Smooth muscle cell (in vitro differentiated cells): ENCODE measurements around the gene COMMD9. TPM values are rescaled to one million over a fixed set of nuclear protein-coding genes. Genes with fewer than 3 reads are reported as not detected.

Experiments
- DNase-seq: peaks from one replicate; lab custom pipeline; 2025; ENCODE audit not compliant: unreplicated experiment; lab: John Stamatoyannopoulos, UW
- H2AFZ ChIP-seq: fragments of 200-600 bp; sonication (generic); 2 replicates; pipeline ENCODE4 v1.6.0; 2016; ENCODE audit warnings: antibody characterized with exemption, low read depth, mild to moderate bottlenecking
- H3F3A ChIP-seq: fragments of 200-600 bp; sonication (generic); 2 replicates; pipeline ENCODE4 v1.6.0; 2017; ENCODE audit warnings: antibody characterized with exemption, low read depth
- H3K27ac ChIP-seq: fragments of 200-600 bp; sonication (generic); 2 replicates; pipeline ENCODE4 v1.5.1; 2016; ENCODE audit warnings: low read depth, mild to moderate bottlenecking
- H3K27me3 ChIP-seq: fragments of 200-600 bp; sonication (generic); 2 replicates; pipeline ENCODE4 v1.6.1; 2016; ENCODE audit warnings: low read depth, mild to moderate bottlenecking
- H3K36me3 ChIP-seq: fragments of 200-600 bp; sonication (generic); 2 replicates; pipeline ENCODE4 v1.5.1; 2016; ENCODE audit warnings: low read depth
- H3K4me1 ChIP-seq: fragments of 200-600 bp; sonication (generic); 2 replicates; pipeline ENCODE4 v1.5.1; 2016; ENCODE audit warnings: low read depth
- H3K4me2 ChIP-seq: fragments of 200-600 bp; sonication (generic); 2 replicates; pipeline ENCODE4 v1.6.0; 2016; ENCODE audit warnings: mild to moderate bottlenecking
- H3K4me3 ChIP-seq: fragments of 200-600 bp; sonication (generic); 2 replicates; pipeline ENCODE4 v1.5.1; 2016; ENCODE audit warnings: mild to moderate bottlenecking
- H3K79me2 ChIP-seq: fragments of 200-600 bp; sonication (generic); 2 replicates; pipeline ENCODE4 v1.6.0; 2016; ENCODE audit warnings: low read depth, mild to moderate bottlenecking
- H3K9ac ChIP-seq: fragments of 200-600 bp; sonication (generic); 2 replicates; pipeline ENCODE4 v1.6.0; 2016; ENCODE audit warnings: low read depth
- H3K9me3 ChIP-seq: fragments of 200-600 bp; sonication (generic); replicated peaks from 2 replicates; pipeline ENCODE4 v1.5.1; 2016; ENCODE audit warnings: low read depth
- H4K20me1 ChIP-seq: fragments of 200-600 bp; sonication (generic); 2 replicates; pipeline ENCODE4 v1.6.0; 2016; ENCODE audit warnings: low read depth
- WGBS: methylation state at CpG from one replicate; pipeline ENCODE4 v1.1.7; 2016; ENCODE audit warnings: low lambda C conversion rate; 5-methylcytosine and 5-hydroxymethylcytosine counted together
- polyA plus RNA-seq: library from polyadenylated mRNA; unstranded; fragments of >200 nt; fragmentation: Nextera tagmentation; extraction: Ambion mirVana; gene quantifications from 2 replicates; pipeline ENCODE4 v1.2.1, GENCODE V29; 2016
- total RNA-seq: library from RNA; depleted of rRNA; stranded (reverse); fragments of >200 nt; gene quantifications from 2 replicates; pipeline ENCODE4 v1.2.3, GENCODE V29; 2014
- TF ChIP-seq, protein P1 (sequence below): fragments of 200-600 bp; sonication (generic); IDR thresholded peaks from 2 replicates; pipeline ENCODE4 v1.5.1; 2017; ENCODE audit warnings: borderline replicate concordance, mild to moderate bottlenecking, antibody characterized with exemption; ENCODE audit not compliant: insufficient read depth, poor library complexity, severe bottlenecking

The COMMD9 gene
- total and polyA plus RNA-seq, 2 experiments from 2014 or later, result 35.9 to 83.0 TPM

DNA sequence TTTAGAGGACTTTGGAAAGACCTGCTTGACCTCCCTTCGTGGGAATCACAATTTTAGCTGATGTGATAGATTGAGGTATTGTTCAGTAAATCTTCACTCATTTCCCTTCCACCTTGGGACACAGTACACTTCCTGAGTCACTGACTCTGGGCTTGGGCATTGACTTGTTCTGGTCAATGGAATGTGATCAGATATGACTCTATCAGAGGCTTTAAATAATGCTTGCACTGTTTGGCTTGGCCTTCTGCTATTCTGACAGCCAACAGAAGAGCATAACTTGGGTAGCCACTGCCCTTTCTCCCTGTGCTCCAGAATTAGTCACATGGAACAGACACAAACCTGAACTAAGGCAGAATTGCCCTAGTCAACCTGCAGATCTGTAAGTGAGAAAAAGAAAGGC lies 19.4 kb upstream of the COMMD9 start:
- no peak for DNase-seq
- H3K9me3 ChIP-seq, result no peaks in the 10 kb centered on the region
- H3K4me3 ChIP-seq, result no peak overlapping the region
- no peaks in the 10 kb centered on the region for H3F3A ChIP-seq
- 70% methylated on average over 1 of the region's 1 CpG for WGBS
- TF ChIP-seq, protein P1, sequence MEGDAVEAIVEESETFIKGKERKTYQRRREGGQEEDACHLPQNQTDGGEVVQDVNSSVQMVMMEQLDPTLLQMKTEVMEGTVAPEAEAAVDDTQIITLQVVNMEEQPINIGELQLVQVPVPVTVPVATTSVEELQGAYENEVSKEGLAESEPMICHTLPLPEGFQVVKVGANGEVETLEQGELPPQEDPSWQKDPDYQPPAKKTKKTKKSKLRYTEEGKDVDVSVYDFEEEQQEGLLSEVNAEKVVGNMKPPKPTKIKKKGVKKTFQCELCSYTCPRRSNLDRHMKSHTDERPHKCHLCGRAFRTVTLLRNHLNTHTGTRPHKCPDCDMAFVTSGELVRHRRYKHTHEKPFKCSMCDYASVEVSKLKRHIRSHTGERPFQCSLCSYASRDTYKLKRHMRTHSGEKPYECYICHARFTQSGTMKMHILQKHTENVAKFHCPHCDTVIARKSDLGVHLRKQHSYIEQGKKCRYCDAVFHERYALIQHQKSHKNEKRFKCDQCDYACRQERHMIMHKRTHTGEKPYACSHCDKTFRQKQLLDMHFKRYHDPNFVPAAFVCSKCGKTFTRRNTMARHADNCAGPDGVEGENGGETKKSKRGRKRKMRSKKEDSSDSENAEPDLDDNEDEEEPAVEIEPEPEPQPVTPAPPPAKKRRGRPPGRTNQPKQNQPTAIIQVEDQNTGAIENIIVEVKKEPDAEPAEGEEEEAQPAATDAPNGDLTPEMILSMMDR, result no peak
- H3K27ac ChIP-seq, result no peak overlapping the region
- H2AFZ ChIP-seq, result no peak overlapping the region
- no peak overlapping the region for H3K9ac ChIP-seq
- H3K36me3 ChIP-seq, result no peaks in the 10 kb centered on the region
- H4K20me1 ChIP-seq, result no peaks in the 10 kb centered on the region
- no peaks in the 10 kb centered on the region for H3K79me2 ChIP-seq
- H3K27me3 ChIP-seq, result no peaks in the 10 kb centered on the region
- no peak overlapping the region for H3K4me2 ChIP-seq
- no peaks in the 10 kb centered on the region for H3K4me1 ChIP-seq

DNA sequence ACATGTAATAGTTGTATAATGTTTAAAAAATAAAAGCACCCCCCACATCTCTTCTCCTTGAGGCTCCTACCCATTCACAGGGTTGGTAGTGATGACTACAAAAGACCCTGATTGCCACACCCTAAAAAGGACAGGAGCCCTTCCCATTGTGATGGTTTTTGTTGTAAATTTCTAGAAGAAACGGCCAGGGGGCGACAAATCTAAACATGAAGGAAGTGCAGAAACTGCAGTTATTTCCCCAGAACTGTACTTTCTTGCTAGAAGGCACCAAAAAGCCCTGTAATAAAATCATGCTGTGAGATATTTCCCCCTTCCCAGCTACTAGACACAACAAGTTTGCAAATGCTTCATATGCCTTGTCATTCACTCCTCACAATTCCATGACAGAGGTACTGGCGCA lies 17.7 kb upstream of the COMMD9 start:
- H3F3A ChIP-seq, result no peaks in the 10 kb centered on the region
- no peak overlapping the region for H3K9ac ChIP-seq
- no peaks in the 10 kb centered on the region for H3K9me3 ChIP-seq
- TF ChIP-seq, protein P1, result peak; percentile 60
- no peak overlapping the region for H3K4me3 ChIP-seq
- H3K27ac ChIP-seq, result no peak overlapping the region
- H3K4me2 ChIP-seq, result no peak overlapping the region
- no peak overlapping the region for H2AFZ ChIP-seq
- H3K27me3 ChIP-seq, result no peaks in the 10 kb centered on the region
- H3K36me3 ChIP-seq, result no peaks in the 10 kb centered on the region
- DNase-seq, result no peak
- H3K79me2 ChIP-seq, result no peaks in the 10 kb centered on the region
- WGBS, result 32% methylated on average over 3 of the region's 3 CpGs
- H3K4me1 ChIP-seq, result no peaks in the 10 kb centered on the region
- H4K20me1 ChIP-seq, result no peaks in the 10 kb centered on the region

DNA sequence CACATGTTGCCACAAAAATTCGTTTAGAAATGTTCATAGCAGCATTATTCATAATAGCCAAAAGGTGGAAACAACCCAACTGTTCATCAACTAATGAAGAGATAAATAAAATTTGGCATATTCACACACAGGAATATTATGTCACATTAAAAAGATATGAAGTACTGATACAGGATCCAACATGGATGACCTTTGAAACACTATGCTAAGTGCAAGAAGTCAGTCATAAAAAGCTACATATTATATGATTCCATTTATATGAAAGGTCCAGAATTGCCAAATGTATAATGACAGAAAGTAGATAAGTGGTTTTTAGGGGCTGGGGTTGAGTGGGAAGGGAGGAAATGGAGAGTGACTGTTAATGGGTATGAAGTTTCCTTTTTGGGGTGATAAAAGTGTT lies 15.8 kb upstream of the COMMD9 start:
- Histone ChIP-seq H3K4me3 (no peak overlapping the region), H3K27me3 (no peaks in the 10 kb centered on the region), H4K20me1 (no peaks in the 10 kb centered on the region), H3K9me3 (no peaks in the 10 kb centered on the region), H3K27ac (no peak overlapping the region), H3K79me2 (no peaks in the 10 kb centered on the region), H3F3A (no peaks in the 10 kb centered on the region), H3K4me2 (no peak overlapping the region), H3K4me1 (no peaks in the 10 kb centered on the region), H3K36me3 (no peaks in the 10 kb centered on the region), H2AFZ (no peak overlapping the region), H3K9ac (no peak overlapping the region)
- DNase-seq, result no peak
- WGBS, result 30% methylated on average over 1 of the region's 1 CpG
- TF ChIP-seq, protein P1, result no peak

DNA sequence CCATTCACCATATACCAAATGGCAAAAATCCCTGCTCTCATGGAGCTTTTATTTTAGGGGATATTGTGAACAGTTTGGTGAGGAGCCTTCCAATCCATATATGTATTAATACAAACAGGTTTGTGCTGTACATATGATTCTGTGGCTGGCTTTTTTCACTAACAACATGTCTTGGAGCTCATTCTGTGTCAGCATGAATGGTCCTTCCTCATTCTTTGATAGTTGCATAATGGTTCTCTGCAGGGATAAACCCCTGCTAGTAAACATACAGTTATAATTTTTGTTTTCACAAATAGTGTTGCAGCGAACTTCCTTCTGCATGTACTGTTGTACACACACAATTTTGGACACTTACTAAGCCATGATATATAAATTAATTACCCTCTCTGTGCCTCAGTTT lies 15.1 kb upstream of the COMMD9 start:
- Histone ChIP-seq H3F3A (no peaks in the 10 kb centered on the region), H3K9me3 (no peaks in the 10 kb centered on the region), H3K9ac (no peak overlapping the region), H3K4me2 (no peak overlapping the region), H3K36me3 (no peaks in the 10 kb centered on the region), H3K27ac (no peak overlapping the region), H3K27me3 (no peaks in the 10 kb centered on the region), H2AFZ (peak overlapping the region; percentile 3), H3K4me3 (no peak overlapping the region), H3K79me2 (no peaks in the 10 kb centered on the region), H4K20me1 (no peaks in the 10 kb centered on the region), H3K4me1 (no peaks in the 10 kb centered on the region)
- 54% methylated on average over 1 of the region's 1 CpG for WGBS
- TF ChIP-seq, protein P1, result no peak
- DNase-seq, result no peak
